Measurements from ENCODE around the gene VPS52.

Gene VPS52

GRCh38 chr6:33254591-33254990 lies 17.1 kb downstream of the VPS52 start:
- CTCF ChIA-PET, result interaction anchor here (0.6 to 1.6 kb wide), 6 partner anchors 16 to 128 kb away, joined by 3 to 5 read pairs (median 4); partner anchors contain the start of gene RPS18
- TF ChIP-seq ZNF626 (tag by site-specific recombination; IDR thresholded peaks at IDR 0.05) (no peak), ZNF837 (tag by site-specific recombination; IDR thresholded peaks at IDR 0.05) (no peak), ZNF26 (tag by site-specific recombination; IDR thresholded peaks at IDR 0.05) (no peak), ZBTB17 (tag by site-specific recombination; IDR thresholded peaks at IDR 0.05) (0 out of 2 replicates have a peak, but pooled peaks have one; percentile 15), SP3 (tag by site-specific recombination; IDR thresholded peaks at IDR 0.05) (no peak), ZNF747 (tag by site-specific recombination; IDR thresholded peaks at IDR 0.05) (no peak), ZNF280D (tag by site-specific recombination; IDR thresholded peaks at IDR 0.05) (no peak), ZNF394 (tag by site-specific recombination; IDR thresholded peaks at IDR 0.05; ENCODE audit: borderline replicate concordance) (peak; percentile 23; the same call in 1 of the 2 replicates), ZBTB1 (tag by site-specific recombination; IDR thresholded peaks at IDR 0.05) (no peak), ZNF707 (tag by site-specific recombination; IDR thresholded peaks at IDR 0.05) (no peak)
- TF ChIP-seq, protein P1, sequence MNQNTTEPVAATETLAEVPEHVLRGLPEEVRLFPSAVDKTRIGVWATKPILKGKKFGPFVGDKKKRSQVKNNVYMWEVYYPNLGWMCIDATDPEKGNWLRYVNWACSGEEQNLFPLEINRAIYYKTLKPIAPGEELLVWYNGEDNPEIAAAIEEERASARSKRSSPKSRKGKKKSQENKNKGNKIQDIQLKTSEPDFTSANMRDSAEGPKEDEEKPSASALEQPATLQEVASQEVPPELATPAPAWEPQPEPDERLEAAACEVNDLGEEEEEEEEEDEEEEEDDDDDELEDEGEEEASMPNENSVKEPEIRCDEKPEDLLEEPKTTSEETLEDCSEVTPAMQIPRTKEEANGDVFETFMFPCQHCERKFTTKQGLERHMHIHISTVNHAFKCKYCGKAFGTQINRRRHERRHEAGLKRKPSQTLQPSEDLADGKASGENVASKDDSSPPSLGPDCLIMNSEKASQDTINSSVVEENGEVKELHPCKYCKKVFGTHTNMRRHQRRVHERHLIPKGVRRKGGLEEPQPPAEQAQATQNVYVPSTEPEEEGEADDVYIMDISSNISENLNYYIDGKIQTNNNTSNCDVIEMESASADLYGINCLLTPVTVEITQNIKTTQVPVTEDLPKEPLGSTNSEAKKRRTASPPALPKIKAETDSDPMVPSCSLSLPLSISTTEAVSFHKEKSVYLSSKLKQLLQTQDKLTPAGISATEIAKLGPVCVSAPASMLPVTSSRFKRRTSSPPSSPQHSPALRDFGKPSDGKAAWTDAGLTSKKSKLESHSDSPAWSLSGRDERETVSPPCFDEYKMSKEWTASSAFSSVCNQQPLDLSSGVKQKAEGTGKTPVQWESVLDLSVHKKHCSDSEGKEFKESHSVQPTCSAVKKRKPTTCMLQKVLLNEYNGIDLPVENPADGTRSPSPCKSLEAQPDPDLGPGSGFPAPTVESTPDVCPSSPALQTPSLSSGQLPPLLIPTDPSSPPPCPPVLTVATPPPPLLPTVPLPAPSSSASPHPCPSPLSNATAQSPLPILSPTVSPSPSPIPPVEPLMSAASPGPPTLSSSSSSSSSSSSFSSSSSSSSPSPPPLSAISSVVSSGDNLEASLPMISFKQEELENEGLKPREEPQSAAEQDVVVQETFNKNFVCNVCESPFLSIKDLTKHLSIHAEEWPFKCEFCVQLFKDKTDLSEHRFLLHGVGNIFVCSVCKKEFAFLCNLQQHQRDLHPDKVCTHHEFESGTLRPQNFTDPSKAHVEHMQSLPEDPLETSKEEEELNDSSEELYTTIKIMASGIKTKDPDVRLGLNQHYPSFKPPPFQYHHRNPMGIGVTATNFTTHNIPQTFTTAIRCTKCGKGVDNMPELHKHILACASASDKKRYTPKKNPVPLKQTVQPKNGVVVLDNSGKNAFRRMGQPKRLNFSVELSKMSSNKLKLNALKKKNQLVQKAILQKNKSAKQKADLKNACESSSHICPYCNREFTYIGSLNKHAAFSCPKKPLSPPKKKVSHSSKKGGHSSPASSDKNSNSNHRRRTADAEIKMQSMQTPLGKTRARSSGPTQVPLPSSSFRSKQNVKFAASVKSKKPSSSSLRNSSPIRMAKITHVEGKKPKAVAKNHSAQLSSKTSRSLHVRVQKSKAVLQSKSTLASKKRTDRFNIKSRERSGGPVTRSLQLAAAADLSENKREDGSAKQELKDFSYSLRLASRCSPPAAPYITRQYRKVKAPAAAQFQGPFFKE (tag by site-specific recombination; IDR thresholded peaks at IDR 0.05; ENCODE audit: borderline replicate concordance), result no peak
- TF ChIP-seq, protein P2, sequence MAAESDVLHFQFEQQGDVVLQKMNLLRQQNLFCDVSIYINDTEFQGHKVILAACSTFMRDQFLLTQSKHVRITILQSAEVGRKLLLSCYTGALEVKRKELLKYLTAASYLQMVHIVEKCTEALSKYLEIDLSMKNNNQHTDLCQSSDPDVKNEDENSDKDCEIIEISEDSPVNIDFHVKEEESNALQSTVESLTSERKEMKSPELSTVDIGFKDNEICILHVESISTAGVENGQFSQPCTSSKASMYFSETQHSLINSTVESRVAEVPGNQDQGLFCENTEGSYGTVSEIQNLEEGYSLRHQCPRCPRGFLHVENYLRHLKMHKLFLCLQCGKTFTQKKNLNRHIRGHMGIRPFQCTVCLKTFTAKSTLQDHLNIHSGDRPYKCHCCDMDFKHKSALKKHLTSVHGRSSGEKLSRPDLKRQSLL (tag by site-specific recombination; IDR thresholded peaks at IDR 0.05), result peak; percentile 92
- TF ChIP-seq, protein P3, sequence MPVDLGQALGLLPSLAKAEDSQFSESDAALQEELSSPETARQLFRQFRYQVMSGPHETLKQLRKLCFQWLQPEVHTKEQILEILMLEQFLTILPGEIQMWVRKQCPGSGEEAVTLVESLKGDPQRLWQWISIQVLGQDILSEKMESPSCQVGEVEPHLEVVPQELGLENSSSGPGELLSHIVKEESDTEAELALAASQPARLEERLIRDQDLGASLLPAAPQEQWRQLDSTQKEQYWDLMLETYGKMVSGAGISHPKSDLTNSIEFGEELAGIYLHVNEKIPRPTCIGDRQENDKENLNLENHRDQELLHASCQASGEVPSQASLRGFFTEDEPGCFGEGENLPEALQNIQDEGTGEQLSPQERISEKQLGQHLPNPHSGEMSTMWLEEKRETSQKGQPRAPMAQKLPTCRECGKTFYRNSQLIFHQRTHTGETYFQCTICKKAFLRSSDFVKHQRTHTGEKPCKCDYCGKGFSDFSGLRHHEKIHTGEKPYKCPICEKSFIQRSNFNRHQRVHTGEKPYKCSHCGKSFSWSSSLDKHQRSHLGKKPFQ (tag by site-specific recombination; IDR thresholded peaks at IDR 0.05), result no peak
- TF ChIP-seq, protein P4, sequence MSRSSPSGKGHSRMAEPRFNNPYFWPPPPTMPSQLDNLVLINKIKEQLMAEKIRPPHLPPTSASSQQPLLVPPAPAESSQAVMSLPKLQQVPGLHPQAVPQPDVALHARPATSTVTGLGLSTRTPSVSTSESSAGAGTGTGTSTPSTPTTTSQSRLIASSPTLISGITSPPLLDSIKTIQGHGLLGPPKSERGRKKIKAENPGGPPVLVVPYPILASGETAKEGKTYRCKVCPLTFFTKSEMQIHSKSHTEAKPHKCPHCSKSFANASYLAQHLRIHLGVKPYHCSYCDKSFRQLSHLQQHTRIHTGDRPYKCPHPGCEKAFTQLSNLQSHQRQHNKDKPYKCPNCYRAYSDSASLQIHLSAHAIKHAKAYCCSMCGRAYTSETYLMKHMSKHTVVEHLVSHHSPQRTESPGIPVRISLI (tag by site-specific recombination; IDR thresholded peaks at IDR 0.05), result peak; percentile 93
- Histone ChIP-seq H3K4me1 (ENCODE audit: control insufficient read depth, insufficient read depth, low read length) (peaks cover 5% of the 10 kb centered on the region), H3K36me3 (ENCODE audit: control insufficient read depth in 2 of 2, insufficient read depth in 1 of 2, low read length in 2 of 2) (peaks cover 37% of the 10 kb centered on the region in 2 experiments; a peak in 2 of 3 replicates), H3K9me3 (ENCODE audit: control insufficient read depth, insufficient read depth, low read depth, low read length) (no peaks in the 10 kb centered on the region), H3K27ac (ENCODE audit: extremely low read depth, low read depth, low read length) (peak overlapping the region; percentile 50; the same call in 1 of the 2 replicates), H3K4me3 (ENCODE audit: low read depth, low read length) (no peak overlapping the region)
- POLR2A ChIA-PET, result interaction anchor here (0.7 to 3.4 kb wide), 6 partner anchors 17 to 156 kb away, joined by 3 to 20 read pairs (median 8); partner anchors contain the start of genes B3GALT4, RING1, RPS18 and VPS52
